Globus pallidus (tissue), 1 donor: ENCODE measurements around the gene OTUD5.

Experiments
- DNase-seq: peaks from one replicate; pipeline ENCODE4 v3.0.0-alpha.2; 2015; ENCODE audit warnings: low spot score

Gene OTUD5

DNA sequence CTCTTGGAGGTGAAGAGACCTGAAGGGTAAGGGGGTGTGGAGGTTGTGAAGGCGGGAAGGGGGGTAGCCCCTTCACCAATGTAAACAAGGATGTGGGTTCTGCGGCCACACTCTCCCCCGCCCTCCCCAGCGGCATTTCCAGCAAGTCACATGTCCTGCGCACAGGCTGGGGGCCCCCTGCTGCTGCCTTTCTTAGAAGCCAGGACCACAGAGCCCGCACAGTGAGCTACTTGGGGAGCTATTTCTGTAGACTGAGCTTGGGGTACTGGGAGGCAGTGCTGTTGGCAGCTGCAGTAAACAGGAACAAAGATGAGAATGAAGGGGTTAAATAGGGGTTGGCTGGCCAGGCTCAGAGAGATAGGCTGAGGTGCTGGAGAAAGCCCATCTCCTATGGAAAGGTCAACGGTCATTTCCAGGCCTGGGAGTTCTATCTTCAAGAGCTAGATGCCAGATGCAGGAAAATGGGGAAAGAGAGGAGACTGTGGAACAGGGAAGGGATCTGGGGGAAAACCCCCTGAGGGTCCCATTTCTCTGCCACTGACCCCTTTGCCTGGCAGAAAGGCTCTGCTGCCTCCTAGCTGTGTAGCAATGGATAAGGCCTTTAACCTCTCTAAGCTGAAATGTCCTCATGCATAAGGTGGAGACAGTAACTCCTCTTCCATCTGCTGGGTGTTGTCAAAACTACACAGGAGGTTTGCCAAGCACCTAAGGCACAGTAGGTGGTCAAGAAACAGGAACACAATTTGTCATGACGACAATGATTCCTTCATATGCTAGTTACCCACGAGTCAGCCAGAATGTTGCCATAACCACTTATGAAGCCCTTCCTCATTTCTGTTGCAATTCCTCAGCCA, 20.1 kb downstream of the OTUD5 start:
- no peak for DNase-seq

DNA sequence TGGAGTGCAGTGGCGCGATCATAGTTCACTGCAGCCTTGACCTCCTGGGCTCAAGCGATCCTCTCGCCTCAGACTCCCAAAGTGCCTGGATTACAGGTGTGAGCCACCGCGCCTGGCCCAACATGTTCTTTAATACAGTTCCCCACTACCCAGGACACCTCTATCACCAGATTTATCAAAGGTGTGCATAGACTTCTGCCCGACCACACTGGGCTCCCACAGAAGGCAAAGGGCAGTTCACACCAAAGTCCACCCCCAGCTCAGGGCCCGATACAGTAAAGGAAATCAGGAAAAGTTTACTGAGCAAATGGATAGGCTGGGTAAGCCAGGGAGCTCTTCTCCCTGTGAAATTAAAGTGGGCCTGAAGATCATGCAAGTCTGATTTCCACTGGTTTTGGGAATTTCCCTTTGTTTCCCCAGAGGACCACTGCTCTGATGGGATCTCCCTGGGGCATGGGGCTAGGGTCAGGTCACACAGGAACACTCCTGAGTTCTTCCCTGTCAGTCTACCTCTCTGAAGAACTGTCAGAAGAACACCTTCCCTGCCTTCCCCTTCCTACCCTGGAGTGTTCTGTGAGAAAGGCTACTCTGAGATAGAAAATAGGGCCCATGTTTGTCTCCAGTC, 20.9 kb downstream of the OTUD5 start:
- DNase-seq: no peak

DNA sequence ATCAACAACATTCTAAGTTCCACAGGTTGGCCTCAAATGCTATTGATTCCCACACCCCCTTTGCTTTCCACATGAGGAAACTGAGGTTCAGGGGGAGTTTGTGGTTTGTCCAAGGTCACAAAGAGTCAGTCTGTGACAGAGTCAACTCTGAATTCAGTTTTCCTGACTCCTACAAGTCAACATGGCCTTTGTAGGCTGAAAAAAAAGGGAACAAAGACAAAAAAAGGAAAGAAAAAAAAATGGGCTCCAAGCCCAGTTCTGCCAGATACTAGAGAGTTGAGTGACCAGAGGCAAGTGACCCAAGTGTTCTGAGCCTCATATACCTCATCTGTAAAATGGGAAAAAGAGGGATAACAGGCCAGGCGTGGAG, 22.1 kb downstream of the OTUD5 start:
- no peak for DNase-seq

DNA sequence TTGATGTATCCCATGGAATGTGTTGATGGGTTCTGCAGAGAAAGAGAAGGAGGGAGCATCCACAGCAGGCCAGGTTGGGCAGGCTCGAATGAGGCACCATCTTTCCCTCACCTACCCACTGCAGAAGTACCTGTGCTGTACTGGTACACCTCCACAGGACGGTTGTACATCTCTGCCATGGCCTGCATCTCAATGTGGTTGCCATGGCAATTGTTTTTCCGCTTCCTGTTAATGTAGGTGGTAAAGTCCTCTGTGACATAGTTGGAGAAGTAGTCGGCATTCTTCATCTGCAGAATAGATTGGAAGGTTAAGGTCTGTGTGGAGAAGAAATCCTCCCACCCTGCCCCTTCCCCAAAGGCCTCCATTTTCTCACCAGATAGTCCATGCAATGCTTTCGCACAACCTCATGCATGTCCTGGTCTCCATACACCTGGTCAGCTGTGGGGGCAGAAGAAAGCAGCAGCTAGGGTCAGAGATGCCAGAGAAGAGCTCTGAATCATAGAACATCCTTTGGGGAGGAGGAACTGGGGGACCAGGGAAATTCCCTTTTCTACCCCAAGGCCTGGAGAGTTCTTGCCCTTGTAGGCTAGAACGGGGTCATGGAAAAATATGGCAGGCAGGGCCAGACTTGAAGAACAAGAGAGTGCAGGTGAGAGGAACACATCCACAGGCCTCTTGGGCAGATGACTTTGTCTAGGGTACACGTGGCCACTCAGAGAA, 22.7 kb downstream of the OTUD5 start:
- DNase-seq: no peak

DNA sequence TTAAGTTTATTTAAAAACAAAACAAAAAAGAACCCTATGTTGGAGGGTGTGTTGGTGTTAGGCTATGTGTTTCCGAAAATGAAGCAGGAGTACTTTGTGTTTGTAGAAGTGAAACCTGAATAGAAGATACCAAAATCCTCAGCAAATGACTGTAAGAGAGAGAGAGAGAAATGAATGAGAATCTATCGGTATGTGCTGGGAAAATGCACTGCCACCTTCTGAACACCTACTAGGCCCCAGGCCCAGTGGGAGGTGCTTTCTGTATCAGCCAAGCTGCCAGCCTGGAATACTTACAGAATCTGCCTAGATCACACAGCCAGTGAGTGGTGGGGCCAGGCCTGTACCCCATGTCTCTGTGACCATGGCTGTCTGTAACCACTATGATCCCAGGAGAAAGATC, 23.6 kb downstream of the OTUD5 start:
- no peak for DNase-seq

DNA sequence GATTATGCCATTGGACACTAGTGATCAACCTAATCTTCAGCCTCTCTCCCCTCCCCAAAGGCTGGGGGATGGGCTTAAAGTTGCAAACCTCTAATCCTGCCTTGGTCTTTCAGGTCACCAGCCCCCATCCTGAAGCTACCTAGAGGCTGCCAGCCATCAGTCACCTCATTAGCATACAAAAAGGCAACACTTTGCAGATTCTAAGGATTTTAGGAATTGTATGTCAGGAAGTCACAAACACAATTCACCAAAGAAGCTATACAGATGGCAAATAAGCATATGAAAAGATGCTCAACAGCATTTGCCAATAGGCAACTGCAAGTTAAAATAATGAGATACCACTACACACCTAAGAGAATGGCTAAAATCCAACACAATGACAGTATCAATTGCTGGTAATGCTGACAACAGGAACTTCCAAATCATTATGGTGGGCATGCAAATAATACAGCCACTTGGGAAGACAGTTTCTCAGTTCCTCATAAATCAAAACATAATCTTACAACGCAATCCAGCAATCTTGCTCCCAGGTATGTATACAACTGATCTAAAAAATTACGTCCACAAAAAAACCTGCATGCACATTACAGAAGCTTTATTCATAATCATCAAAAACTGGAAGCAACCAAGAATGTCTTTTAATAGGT, 29.5 kb downstream of the OTUD5 start:
- DNase-seq: no peak

DNA sequence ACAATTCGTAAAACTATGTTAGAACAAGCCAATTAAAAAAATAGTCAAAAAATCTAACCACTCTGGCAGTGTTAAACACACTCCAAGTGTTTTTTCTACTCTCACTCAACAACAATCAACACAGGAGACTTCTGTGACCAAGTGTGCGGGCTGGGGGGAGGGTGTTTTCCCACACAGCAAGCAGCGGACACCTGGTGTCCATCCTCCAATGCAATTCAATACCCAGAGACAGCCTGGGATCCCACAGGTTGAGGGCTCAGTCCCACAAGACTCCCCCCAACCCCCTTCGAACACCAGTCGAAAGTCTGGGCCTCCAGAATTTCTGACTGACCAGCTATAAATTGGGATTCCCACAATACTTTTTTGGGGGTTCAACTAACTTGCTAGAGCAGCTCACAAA, 30.3 kb downstream of the OTUD5 start:
- no peak for DNase-seq

DNA sequence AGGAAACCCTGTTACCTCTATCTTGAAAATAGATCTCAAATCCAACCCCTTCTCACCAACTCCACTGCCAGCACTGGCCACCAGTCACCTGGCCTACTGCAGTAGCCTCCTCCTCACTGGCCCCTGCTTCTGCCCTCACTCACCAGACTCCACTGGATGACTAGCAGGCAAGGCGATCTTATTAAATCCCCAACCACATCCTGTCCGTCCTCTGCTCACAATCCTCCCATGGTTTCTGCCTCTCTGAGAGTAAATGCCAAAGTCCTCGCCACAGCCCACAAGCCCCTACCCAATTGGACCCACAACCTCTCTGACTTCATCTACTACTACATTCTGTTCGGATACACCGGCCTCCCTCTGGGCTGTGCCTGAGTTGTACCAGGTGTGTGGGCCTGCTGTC, 33.1 kb downstream of the OTUD5 start:
- no peak for DNase-seq

DNA sequence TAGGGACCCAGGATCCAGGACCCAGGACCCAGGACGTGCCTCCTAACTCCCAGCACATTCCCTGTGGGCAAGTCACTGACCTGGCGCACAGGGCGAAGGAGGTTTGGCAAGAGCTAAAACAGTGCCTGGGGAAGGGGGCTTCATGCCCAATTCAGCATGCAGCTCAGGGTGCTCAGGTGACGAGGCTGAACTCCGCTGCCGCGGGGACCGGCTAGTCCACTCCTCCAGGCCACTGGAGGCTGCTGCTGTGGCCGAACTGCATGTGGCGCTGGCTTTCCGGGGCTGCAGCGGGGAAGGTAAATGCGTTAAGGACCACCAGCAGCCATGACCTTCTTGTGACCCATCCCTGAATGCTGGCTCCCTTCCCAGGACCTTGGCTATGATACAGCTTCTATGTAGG, 33.6 kb downstream of the OTUD5 start:
- DNase-seq: no peak

DNA sequence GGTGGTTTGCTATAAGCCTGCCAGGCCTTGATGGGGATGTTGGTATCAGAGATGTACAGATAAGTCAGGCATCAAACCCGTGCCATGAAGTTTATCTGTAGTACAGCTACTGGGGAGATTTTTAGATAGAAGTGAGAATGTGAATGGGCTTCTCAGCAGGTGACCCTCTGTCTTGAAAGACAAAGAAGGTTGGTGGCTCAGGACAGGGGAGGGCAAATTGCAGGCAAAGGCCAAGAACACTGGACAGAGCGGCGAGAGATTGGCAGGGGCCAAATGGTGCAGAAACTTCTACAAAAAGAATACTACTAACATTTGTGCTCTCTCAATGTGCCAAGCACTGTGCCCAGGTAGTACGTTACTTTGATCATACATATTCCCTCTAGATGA, 36.7 kb downstream of the OTUD5 start:
- DNase-seq: no peak

DNA sequence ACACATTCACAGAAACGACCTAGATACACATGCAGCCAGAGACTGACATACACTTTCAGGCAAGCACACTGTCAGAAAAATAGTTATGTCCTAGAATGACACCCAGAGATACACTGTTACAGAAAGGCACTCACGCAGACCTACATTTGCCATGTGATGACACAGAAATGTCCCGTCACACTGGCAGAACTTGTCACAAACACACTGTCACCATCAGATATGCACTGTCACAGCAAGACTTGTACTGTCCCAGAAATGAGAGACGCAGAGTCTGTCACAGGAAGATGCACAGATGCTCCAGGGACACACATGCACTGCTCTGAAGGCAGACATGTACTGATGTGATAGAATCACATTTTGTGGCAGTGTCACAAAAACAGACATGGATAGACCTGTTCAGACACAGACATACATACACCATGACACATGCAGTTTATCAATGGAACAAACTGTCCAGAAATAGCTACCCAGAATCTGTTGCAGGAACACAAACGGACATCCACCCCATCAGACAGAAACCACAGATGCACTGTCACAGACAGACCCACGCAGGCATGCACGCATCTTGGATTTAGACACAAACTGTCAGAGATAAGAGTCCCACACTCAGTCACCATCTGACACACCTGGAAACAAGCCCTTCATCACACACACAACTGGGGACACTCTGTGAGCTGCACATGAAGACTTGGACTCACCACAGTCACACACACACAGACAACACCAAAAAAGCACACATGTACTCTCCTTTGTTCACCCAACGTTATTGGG, 37.3 kb downstream of the OTUD5 start:
- no peak for DNase-seq

DNA sequence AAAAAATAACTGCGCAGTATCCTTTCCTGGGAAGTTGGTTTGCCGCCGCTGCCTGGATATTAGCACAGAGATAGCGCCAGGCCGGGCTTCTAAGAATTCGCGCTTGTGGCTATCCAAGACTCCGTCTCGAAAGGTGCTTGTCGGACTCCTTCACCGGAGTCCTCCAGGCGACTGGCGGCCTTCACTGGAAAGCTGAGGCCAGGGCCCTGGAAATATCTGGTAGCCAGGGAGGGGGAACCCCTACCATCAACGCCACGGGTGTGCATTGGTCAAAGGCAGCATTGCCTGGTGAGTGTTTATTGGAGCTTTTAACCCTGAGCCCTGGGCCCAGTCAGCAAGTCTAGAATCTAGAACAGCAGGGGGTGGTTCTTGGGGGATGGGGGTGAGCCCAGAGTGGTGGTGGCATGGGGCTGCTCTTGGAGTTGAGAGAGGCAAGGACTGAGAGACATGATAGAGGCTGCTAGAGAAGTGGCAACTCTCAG, 38.0 kb downstream of the OTUD5 start:
- DNase-seq: no peak

DNA sequence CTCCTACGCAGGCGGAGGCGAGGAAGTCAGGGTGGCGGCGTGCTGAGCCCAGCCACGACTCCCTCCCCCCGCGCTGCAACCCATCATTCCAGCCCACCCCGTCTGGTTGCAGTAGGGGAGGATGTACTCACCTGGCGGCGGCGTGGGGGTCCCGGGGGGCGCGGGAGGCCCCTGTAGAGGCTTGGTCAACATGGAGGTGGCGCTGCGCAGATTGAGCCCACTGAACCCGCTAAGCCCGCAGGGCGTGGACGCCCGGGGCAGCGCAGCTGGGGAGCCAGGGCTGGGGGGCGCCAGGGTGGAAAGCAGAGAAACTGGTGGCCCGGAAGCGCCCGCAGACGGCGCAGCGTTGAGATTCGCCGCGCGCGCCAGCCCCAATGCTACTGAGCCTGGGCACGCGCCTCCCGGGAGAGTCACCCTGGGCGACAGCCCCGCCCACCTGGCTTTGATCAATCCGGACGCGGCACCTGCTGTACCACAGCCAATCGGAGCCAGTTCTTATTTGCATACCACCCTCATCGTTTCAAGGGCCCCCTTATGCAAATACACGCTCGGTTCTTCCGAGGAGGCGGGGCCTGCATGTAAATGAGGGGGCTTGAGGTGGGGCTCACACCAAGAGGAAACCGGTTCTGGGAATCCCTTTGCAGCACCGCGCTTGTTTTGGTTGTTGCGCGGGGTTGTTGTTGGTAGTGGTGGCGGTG, 38.6 kb downstream of the OTUD5 start, which contains the start of gene PIM2:
TSS of gene PIM2 (minus strand) at position 382 of the 698 bp plus-strand sequence. CDS start at position 192, 190 bp downstream.
- peak; percentile 71 for DNase-seq

DNA sequence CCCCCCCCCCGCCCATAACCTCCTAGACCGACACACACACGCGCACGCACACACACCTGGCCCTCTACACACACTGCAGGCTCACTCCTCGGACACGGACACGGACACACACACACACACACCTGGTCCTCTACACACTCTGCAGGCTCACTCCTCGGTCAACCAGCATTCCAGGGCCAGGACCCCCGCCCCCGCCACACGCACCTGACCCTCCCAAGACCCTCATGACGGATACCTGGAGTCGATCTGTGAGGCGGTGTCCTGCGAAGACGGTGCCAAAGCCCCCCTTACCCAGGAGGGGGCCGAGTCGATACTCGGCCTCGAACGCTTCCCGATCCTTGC, 39.1 kb downstream of the OTUD5 start:
- no peak for DNase-seq

DNA sequence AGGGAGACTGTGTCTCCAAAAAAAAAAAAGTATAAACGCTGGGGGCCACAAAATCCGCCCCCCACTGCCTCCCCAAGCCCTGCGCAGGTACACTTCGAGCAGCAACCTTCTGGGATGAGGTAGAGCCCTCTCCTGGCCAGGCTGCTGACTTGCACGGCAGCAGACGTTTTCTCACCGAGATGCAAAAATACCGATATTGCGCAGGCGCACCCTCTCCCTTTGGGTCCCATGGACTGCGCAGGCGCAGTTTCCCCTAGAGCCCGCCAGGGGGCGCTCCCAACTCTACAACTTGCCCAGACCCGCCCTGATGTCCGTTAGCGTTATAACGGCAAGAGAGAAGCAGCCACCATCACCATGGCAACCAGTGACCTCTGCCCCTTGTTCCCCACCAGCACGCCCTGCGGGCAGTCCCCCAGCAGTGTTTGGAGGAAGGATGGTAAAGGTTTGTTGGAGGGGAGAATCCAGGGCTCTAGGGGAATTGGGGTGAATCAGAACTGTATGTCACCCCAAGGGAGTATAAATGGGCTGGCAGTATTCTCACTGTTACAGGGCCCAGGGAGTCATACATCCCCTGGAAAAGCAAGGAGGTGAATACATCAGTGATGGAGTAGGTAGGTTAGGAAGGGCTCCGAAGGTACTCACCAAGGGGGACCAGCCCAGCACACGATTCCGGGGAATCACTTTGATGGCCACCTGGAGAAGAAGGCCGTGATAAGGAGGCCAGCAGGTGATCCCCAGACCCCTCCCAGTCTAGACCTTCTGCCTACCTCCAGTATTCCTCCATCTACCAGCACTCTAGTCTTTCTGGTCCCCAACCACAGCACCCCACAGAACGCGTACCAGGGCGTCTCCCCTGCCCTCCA, 40.0 kb downstream of the OTUD5 start:
- DNase-seq: peak; percentile 82

DNA sequence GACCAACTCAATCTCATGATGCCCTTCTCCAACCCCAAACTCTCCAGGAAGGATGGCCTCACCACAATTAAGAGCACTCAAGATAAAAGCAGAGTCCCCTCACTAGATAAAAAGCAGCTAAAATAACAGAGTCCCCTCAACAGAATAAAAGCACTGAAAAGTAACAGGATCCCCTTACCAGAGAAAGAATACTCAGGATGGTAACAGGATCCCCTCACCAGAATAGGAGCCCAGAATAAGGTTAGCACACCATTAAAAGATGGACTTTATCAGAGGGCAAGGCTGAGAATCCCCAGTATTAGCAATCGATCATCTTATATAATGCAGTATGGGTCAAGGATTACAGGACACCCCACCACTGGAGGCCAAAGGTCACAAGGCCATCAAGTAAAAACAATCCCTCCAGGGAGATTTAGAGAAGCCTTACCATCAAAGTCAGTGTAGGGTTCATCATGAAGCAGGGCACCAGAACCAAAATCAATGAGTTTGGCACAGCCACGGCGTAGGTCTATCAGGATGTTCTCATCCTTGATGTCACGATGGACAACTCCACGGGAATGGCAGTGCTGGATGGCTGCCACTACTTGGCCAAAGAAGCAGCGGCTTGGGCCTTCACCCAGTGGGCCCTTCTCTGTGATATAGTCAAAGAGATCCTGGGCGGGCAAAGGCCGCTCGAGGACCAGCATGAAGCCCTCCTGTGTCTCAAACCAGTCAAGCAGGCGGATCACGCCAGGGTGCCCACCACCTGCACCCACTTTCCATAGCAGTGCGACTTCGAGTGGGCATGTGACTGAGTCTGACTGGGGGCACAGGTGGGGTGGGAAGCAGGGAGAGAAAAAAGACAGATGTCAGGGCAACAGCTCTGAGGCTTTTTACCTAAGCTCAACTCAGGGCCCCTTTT, 42.6 kb downstream of the OTUD5 start:
- no peak for DNase-seq

DNA sequence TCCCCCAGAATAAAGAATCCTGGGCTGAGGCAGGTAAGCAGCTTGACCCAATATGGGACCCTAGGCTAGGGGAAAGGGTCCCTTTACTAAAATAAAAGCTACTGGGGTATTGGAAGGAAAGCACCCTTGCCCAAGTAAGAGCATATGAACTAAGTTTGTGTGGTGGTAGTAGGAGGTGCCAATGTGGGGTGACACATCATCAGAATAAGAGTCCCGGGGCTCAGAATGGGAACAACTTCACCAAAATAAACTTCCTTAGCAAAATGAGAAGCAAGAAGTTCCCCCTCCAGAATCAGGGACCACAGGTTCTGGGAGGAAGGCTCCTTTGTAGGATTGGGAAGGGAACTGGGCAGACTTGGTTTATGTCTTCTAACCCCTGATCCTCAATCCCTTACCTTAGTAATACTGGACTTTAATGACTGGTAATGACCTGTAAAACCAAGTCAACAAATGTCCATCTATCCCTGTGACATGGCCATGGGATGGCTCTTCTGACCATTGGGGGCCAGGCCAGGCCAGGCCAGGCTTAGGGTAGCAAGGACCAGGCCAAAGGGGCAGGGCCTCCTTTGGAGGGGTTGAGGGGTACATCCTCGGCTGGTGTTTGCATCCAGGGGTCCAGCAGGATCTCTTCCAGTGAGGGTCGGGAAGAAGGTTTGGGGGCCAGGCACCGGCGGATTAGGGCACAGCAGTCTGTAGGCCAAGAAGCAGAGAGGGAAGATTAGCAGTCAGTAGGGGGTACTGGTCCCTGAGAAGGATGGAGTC, 43.6 kb downstream of the OTUD5 start:
- no peak for DNase-seq
